ENCODE results near the gene ATP5F1A.

ATP5F1A gene

GRCh38 chr18:46071653-46072375 is 26.3 kb downstream of the ATP5F1A start, which contains the start of gene PSTPIP2:
Gene PSTPIP2, minus strand, starts transcription at chr18:46072260. Its CDS starts 72 bp downstream, at chr18:46072188.
- CTCF ChIA-PET, result interaction anchor here (0.9 to 6.4 kb wide), 12 partner anchors 9 to 407 kb away, joined by 3 to 102 read pairs (median 10); no protein-coding TSS in a partner anchor

DNA sequence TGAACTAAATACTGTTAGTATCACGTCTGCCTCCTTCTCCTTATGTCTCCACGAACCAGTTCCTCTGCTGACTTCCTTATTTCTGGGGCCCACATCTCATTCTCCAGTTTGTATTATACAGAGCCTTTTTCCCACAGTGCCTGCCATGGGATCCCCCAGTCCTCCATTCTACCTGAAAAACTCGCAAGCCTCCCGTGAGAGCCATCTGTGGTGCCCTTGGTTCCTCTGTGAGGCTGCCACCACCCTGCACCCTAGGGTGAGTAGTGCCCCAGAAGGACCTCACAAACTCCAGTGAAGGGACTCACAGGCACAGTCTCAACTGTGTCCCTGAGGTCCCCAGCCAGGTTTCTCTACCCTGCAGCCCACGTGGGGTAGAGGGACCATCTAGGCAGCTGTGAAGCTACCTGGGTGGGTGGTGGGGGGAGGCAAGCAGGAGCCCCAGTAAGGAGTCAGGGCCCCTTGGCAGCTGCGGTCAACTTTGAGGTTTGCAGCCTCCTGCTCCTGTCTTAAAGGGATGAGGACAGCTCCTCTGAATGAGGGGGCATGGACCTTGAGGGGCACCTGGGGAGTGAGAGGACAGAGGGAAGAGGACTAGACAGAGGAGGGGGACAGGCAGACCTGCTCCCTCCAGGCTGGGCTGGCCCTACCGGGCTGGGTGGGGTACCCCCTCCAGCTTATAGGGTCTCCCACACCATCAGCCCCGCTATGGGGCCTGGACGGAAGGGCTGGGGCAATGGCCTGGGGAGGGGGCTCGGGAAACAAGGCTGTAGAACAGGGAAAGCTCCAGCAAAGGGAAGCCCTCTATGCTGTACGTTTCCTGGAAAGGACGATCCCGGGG is 27.1 kb downstream of the ATP5F1A start:
- DNase-seq (ENCODE audit: low read depth, low spot score), result no peak
- H3K4me3 ChIP-seq (ENCODE audit: low read depth, low read length), result peak overlapping the region; percentile 72
- CTCF ChIA-PET, result interaction anchor here (0.9 to 6.4 kb wide), 9 partner anchors 9 to 406 kb away, joined by 3 to 102 read pairs (median 11); no protein-coding TSS in a partner anchor
- TF ChIP-seq, protein P1, sequence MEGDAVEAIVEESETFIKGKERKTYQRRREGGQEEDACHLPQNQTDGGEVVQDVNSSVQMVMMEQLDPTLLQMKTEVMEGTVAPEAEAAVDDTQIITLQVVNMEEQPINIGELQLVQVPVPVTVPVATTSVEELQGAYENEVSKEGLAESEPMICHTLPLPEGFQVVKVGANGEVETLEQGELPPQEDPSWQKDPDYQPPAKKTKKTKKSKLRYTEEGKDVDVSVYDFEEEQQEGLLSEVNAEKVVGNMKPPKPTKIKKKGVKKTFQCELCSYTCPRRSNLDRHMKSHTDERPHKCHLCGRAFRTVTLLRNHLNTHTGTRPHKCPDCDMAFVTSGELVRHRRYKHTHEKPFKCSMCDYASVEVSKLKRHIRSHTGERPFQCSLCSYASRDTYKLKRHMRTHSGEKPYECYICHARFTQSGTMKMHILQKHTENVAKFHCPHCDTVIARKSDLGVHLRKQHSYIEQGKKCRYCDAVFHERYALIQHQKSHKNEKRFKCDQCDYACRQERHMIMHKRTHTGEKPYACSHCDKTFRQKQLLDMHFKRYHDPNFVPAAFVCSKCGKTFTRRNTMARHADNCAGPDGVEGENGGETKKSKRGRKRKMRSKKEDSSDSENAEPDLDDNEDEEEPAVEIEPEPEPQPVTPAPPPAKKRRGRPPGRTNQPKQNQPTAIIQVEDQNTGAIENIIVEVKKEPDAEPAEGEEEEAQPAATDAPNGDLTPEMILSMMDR (IDR thresholded peaks at IDR 0.05; ENCODE audit: insufficient read depth, low read length, missing control alignments), result no peak
- POLR2A ChIA-PET, result interaction anchor here (0.6 to 1.6 kb wide), 3 partner anchors 18 to 268 kb away, joined by 3 read pairs; partner anchors contain the start of gene ATP5F1A

More at GRCh38 chr18:46071653-46072375, 26.3 kb downstream of the ATP5F1A start, which contains the start of gene PSTPIP2:
- POLR2A ChIA-PET, result interaction anchor here (0.6 to 1.6 kb wide), 3 partner anchors 19 to 269 kb away, joined by 3 read pairs; partner anchors contain the start of gene ATP5F1A
- DNase-seq (ENCODE audit: low read depth, low spot score), result no peak
- H3K4me3 ChIP-seq (ENCODE audit: low read depth, low read length), result peak within 1 kb of the TSS; percentile 72
- TF ChIP-seq, protein P1 (IDR thresholded peaks at IDR 0.05; ENCODE audit: insufficient read depth, low read length, missing control alignments), result no peak

- TF ChIP-seq, protein P1 (IDR thresholded peaks at IDR 0.05; ENCODE audit: insufficient read depth, low read length, missing control alignments), result no peak
- no peak for DNase-seq (ENCODE audit: low read depth, low spot score)
- POLR2A ChIA-PET, result no interaction called here
- CTCF ChIA-PET, result interaction anchor here (1.2 to 6.4 kb wide), 4 partner anchors 10 to 405 kb away, joined by 3 to 102 read pairs (median 31); no protein-coding TSS in a partner anchor
- no peak overlapping the region for H3K4me3 ChIP-seq (ENCODE audit: low read depth, low read length)
Measured at GRCh38 chr18:46070232-46070631, 27.9 kb downstream of the ATP5F1A start.

GRCh38 chr18:46069524-46069923 is 28.6 kb downstream of the ATP5F1A start:
- no peak for DNase-seq (ENCODE audit: low read depth, low spot score)
- H3K4me3 ChIP-seq (ENCODE audit: low read depth, low read length), result no peak overlapping the region
- ChIA-PET POLR2A (no interaction called here), CTCF (interaction anchor here (1.2 to 6.4 kb wide), 3 partner anchors 9 to 405 kb away, joined by 3 to 102 read pairs (median 10); no protein-coding TSS in a partner anchor)
- TF ChIP-seq, protein P1 (IDR thresholded peaks at IDR 0.05; ENCODE audit: insufficient read depth, low read length, missing control alignments), result no peak

GRCh38 chr18:46068763-46069162 is 29.3 kb downstream of the ATP5F1A start:
- H3K4me3 ChIP-seq (ENCODE audit: low read depth, low read length), result no peak overlapping the region
- DNase-seq (ENCODE audit: low read depth, low spot score), result no peak
- TF ChIP-seq, protein P1 (IDR thresholded peaks at IDR 0.05; ENCODE audit: insufficient read depth, low read length, missing control alignments), result no peak
- ChIA-PET POLR2A (no interaction called here), CTCF (interaction anchor here (6.4 kb wide), 1 partner anchor 404 kb away, joined by 102 read pairs; no protein-coding TSS in a partner anchor)
